ENCODE results near the gene EML2. TPM values are rescaled to one million over a fixed set of nuclear protein-coding genes. Genes with fewer than 3 reads are reported as not detected.

Gene EML2
- total and polyA plus RNA-seq, 10 of the 15 experiments (the other 5 are each of a cell fraction or from before 2014, with no cell fraction given) = 1.6 to 64.0 (median 27.5) TPM

DNA sequence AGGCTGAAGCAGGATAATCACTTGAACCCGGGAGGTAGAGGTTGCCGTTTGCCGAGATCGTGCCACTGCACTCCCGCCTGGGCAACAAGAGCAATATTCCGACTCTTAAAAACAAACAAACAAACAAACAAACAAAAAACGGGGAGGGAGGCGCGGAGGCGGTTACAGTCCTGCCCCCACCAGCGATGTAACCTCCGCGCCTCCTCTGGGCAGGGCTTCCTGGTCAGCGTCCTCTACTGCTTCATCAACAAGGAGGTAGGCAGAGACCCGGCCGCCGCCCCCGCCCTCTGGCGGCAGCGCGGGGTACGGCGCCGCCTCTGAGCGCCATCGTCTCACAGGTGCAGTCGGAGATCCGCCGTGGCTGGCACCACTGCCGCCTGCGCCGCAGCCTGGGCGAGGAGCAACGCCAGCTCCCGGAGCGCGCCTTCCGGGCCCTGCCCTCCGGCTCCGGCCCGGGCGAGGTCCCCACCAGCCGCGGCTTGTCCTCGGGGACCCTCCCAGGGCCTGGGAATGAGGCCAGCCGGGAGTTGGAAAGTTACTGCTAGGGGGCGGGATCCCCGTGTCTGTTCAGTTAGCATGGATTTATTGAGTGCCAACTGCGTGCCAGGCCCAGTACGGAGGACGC lies 42.3 kb upstream of the EML2 start (continued):
- TF ChIP-seq TCF7 (IDR thresholded peaks at IDR 0.05; ENCODE audit: borderline replicate concordance) = no peak
- TF ChIP-seq ZBED1 (IDR thresholded peaks at IDR 0.05; ENCODE audit: borderline replicate concordance) = no peak
- TF ChIP-seq KLF5 (IDR thresholded peaks at IDR 0.05; ENCODE audit: partially characterized antibody) = no peak
- TF ChIP-seq, protein P1, sequence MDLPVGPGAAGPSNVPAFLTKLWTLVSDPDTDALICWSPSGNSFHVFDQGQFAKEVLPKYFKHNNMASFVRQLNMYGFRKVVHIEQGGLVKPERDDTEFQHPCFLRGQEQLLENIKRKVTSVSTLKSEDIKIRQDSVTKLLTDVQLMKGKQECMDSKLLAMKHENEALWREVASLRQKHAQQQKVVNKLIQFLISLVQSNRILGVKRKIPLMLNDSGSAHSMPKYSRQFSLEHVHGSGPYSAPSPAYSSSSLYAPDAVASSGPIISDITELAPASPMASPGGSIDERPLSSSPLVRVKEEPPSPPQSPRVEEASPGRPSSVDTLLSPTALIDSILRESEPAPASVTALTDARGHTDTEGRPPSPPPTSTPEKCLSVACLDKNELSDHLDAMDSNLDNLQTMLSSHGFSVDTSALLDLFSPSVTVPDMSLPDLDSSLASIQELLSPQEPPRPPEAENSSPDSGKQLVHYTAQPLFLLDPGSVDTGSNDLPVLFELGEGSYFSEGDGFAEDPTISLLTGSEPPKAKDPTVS (IDR thresholded peaks at IDR 0.05; ENCODE audit: low read depth, low read length) = no peak
- TF ChIP-seq POLR2AphosphoS5 (IDR thresholded peaks at IDR 0.05; ENCODE audit: low read length) = 0 out of 2 replicates have a peak, but pooled peaks have one; percentile 18
- TF ChIP-seq, protein P2, sequence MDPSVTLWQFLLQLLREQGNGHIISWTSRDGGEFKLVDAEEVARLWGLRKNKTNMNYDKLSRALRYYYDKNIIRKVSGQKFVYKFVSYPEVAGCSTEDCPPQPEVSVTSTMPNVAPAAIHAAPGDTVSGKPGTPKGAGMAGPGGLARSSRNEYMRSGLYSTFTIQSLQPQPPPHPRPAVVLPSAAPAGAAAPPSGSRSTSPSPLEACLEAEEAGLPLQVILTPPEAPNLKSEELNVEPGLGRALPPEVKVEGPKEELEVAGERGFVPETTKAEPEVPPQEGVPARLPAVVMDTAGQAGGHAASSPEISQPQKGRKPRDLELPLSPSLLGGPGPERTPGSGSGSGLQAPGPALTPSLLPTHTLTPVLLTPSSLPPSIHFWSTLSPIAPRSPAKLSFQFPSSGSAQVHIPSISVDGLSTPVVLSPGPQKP (IDR thresholded peaks at IDR 0.05; ENCODE audit: low read depth, low read length) = no peak
- TF ChIP-seq NR2C2 (IDR thresholded peaks at IDR 0.05; ENCODE audit: borderline replicate concordance, control insufficient read depth, insufficient read length, low read depth) = no peak
- TF ChIP-seq, protein P3, sequence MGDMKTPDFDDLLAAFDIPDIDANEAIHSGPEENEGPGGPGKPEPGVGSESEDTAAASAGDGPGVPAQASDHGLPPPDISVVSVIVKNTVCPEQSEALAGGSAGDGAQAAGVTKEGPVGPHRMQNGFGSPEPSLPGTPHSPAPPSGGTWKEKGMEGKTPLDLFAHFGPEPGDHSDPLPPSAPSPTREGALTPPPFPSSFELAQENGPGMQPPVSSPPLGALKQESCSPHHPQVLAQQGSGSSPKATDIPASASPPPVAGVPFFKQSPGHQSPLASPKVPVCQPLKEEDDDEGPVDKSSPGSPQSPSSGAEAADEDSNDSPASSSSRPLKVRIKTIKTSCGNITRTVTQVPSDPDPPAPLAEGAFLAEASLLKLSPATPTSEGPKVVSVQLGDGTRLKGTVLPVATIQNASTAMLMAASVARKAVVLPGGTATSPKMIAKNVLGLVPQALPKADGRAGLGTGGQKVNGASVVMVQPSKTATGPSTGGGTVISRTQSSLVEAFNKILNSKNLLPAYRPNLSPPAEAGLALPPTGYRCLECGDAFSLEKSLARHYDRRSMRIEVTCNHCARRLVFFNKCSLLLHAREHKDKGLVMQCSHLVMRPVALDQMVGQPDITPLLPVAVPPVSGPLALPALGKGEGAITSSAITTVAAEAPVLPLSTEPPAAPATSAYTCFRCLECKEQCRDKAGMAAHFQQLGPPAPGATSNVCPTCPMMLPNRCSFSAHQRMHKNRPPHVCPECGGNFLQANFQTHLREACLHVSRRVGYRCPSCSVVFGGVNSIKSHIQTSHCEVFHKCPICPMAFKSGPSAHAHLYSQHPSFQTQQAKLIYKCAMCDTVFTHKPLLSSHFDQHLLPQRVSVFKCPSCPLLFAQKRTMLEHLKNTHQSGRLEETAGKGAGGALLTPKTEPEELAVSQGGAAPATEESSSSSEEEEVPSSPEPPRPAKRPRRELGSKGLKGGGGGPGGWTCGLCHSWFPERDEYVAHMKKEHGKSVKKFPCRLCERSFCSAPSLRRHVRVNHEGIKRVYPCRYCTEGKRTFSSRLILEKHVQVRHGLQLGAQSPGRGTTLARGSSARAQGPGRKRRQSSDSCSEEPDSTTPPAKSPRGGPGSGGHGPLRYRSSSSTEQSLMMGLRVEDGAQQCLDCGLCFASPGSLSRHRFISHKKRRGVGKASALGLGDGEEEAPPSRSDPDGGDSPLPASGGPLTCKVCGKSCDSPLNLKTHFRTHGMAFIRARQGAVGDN (IDR thresholded peaks at IDR 0.05) = no peak
- TF ChIP-seq, protein P4, sequence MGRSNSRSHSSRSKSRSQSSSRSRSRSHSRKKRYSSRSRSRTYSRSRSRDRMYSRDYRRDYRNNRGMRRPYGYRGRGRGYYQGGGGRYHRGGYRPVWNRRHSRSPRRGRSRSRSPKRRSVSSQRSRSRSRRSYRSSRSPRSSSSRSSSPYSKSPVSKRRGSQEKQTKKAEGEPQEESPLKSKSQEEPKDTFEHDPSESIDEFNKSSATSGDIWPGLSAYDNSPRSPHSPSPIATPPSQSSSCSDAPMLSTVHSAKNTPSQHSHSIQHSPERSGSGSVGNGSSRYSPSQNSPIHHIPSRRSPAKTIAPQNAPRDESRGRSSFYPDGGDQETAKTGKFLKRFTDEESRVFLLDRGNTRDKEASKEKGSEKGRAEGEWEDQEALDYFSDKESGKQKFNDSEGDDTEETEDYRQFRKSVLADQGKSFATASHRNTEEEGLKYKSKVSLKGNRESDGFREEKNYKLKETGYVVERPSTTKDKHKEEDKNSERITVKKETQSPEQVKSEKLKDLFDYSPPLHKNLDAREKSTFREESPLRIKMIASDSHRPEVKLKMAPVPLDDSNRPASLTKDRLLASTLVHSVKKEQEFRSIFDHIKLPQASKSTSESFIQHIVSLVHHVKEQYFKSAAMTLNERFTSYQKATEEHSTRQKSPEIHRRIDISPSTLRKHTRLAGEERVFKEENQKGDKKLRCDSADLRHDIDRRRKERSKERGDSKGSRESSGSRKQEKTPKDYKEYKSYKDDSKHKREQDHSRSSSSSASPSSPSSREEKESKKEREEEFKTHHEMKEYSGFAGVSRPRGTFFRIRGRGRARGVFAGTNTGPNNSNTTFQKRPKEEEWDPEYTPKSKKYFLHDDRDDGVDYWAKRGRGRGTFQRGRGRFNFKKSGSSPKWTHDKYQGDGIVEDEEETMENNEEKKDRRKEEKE (IDR thresholded peaks at IDR 0.05) = no peak
- no peak for TF ChIP-seq CHD2 (IDR thresholded peaks at IDR 0.05; ENCODE audit: borderline replicate concordance, low read depth, low read length)
- TF ChIP-seq, protein P5, sequence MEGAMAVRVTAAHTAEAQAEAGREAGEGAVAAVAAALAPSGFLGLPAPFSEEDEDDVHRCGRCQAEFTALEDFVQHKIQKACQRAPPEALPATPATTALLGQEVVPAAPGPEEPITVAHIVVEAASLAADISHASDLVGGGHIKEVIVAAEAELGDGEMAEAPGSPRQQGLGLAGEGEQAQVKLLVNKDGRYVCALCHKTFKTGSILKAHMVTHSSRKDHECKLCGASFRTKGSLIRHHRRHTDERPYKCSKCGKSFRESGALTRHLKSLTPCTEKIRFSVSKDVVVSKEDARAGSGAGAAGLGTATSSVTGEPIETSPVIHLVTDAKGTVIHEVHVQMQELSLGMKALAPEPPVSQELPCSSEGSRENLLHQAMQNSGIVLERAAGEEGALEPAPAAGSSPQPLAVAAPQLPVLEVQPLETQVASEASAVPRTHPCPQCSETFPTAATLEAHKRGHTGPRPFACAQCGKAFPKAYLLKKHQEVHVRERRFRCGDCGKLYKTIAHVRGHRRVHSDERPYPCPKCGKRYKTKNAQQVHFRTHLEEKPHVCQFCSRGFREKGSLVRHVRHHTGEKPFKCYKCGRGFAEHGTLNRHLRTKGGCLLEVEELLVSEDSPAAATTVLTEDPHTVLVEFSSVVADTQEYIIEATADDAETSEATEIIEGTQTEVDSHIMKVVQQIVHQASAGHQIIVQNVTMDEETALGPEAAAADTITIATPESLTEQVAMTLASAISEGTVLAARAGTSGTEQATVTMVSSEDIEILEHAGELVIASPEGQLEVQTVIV (IDR thresholded peaks at IDR 0.05; ENCODE audit: borderline replicate concordance, partially characterized antibody) = no peak
- TF ChIP-seq, protein P6, sequence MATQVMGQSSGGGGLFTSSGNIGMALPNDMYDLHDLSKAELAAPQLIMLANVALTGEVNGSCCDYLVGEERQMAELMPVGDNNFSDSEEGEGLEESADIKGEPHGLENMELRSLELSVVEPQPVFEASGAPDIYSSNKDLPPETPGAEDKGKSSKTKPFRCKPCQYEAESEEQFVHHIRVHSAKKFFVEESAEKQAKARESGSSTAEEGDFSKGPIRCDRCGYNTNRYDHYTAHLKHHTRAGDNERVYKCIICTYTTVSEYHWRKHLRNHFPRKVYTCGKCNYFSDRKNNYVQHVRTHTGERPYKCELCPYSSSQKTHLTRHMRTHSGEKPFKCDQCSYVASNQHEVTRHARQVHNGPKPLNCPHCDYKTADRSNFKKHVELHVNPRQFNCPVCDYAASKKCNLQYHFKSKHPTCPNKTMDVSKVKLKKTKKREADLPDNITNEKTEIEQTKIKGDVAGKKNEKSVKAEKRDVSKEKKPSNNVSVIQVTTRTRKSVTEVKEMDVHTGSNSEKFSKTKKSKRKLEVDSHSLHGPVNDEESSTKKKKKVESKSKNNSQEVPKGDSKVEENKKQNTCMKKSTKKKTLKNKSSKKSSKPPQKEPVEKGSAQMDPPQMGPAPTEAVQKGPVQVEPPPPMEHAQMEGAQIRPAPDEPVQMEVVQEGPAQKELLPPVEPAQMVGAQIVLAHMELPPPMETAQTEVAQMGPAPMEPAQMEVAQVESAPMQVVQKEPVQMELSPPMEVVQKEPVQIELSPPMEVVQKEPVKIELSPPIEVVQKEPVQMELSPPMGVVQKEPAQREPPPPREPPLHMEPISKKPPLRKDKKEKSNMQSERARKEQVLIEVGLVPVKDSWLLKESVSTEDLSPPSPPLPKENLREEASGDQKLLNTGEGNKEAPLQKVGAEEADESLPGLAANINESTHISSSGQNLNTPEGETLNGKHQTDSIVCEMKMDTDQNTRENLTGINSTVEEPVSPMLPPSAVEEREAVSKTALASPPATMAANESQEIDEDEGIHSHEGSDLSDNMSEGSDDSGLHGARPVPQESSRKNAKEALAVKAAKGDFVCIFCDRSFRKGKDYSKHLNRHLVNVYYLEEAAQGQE (IDR thresholded peaks at IDR 0.05; ENCODE audit: low read depth, low read length) = no peak

All from GM12878 (cell line).